Ishikawa (cell line): ENCODE measurements around the gene A2ML1.

Experiments
- CEBPB ChIP-seq: IDR thresholded peaks from 2 replicates; pipeline ENCODE4 v1.6.1; 2012
- CREB1 ChIP-seq: IDR thresholded peaks from 2 replicates; pipeline ENCODE4 v1.6.1; 2012; ENCODE audit warnings: low read depth
- EGR1 ChIP-seq: IDR thresholded peaks from 2 replicates; pipeline ENCODE4 v1.6.1; 2012
- EP300 ChIP-seq: IDR thresholded peaks from 2 replicates; pipeline ENCODE4 v1.6.1; 2012; ENCODE audit warnings: borderline replicate concordance
- FOXM1 ChIP-seq: IDR thresholded peaks from 2 replicates; pipeline ENCODE4 v1.6.1; 2012; ENCODE audit warnings: low read depth, borderline replicate concordance
- MAX ChIP-seq: IDR thresholded peaks from 2 replicates; pipeline ENCODE4 v1.6.1; 2012
- NFIC ChIP-seq: IDR thresholded peaks from 2 replicates; pipeline ENCODE4 v1.6.1; 2012
- RAD21 ChIP-seq: IDR thresholded peaks from 2 replicates; pipeline ENCODE4 v1.6.1; 2012; ENCODE audit warnings: low read depth
- REST ChIP-seq: IDR thresholded peaks from 2 replicates; pipeline ENCODE4 v1.6.1; 2012; ENCODE audit warnings: low read depth, mild to moderate bottlenecking
- TAF1 ChIP-seq: IDR thresholded peaks from 2 replicates; pipeline ENCODE4 v1.6.1; 2012; ENCODE audit warnings: low read depth, mild to moderate bottlenecking
- TCF12 ChIP-seq: IDR thresholded peaks from 2 replicates; pipeline ENCODE4 v1.6.1; 2012; ENCODE audit warnings: low read depth
- TEAD4 ChIP-seq: IDR thresholded peaks from 2 replicates; pipeline ENCODE4 v1.6.1; 2012
- USF1 ChIP-seq: IDR thresholded peaks from 2 replicates; pipeline ENCODE4 v1.6.1; 2012
- YY1 ChIP-seq: IDR thresholded peaks from 2 replicates; pipeline ENCODE4 v1.6.1; 2012; ENCODE audit warnings: low read depth
- ZBTB7A ChIP-seq: IDR thresholded peaks from 2 replicates; pipeline ENCODE4 v1.6.1; 2012; ENCODE audit warnings: low read depth

The A2ML1 gene

GRCh38 chr12:8834230-8834629 lies 11.8 kb downstream of the A2ML1 start:
- TF ChIP-seq TAF1 (no peak), YY1 (no peak), EGR1 (no peak), REST (no peak), TCF12 (no peak), EP300 (no peak), NFIC (no peak)

- TF ChIP-seq CEBPB (no peak), EGR1 (no peak), NFIC (no peak), FOXM1 (no peak), RAD21 (no peak), MAX (no peak), ZBTB7A (no peak), USF1 (no peak), CREB1 (no peak), REST (no peak), TEAD4 (no peak), EP300 (no peak), YY1 (no peak), TAF1 (no peak), TCF12 (no peak)
These were observed 14.9 kb downstream of the A2ML1 start for GRCh38 chr12:8837291-8837690.

- no peak for TF ChIP-seq NFIC
- no peak for TF ChIP-seq MAX
- TF ChIP-seq RAD21: no peak
- no peak for TF ChIP-seq TAF1
- TF ChIP-seq ZBTB7A: no peak
- no peak for TF ChIP-seq USF1
- TF ChIP-seq TCF12: no peak
- no peak for TF ChIP-seq YY1
- TF ChIP-seq TEAD4: no peak
- TF ChIP-seq CREB1: no peak
- no peak for TF ChIP-seq FOXM1
- TF ChIP-seq CEBPB: no peak
- no peak for TF ChIP-seq EP300
These were observed 17.9 kb downstream of the A2ML1 start for GRCh38 chr12:8840321-8840720.

- TF ChIP-seq CEBPB (no peak), YY1 (no peak)
These were observed 18.7 kb downstream of the A2ML1 start for GRCh38 chr12:8840938-8841633.

GRCh38 chr12:8841778-8842177 lies 19.4 kb downstream of the A2ML1 start:
- TF ChIP-seq TAF1: no peak
- no peak for TF ChIP-seq REST
- TF ChIP-seq USF1: no peak
- no peak for TF ChIP-seq ZBTB7A
- TF ChIP-seq CEBPB: no peak
- TF ChIP-seq NFIC: no peak
- no peak for TF ChIP-seq TCF12
- no peak for TF ChIP-seq MAX
- TF ChIP-seq FOXM1: no peak
- no peak for TF ChIP-seq YY1
- TF ChIP-seq EP300: no peak
- TF ChIP-seq CREB1: no peak
- no peak for TF ChIP-seq TEAD4
- no peak for TF ChIP-seq RAD21
- TF ChIP-seq EGR1: no peak
